Activated CD8-positive, alpha-beta memory T cell treated with anti-CD3 and anti-CD28 coated beads for 24 hours (primary cell): ENCODE measurements around the gene IFNGR2.
A peak's percentile ranks its signal among the peaks of the same experiment; 100 is the strongest.

Source experiments
- DNase-seq: peaks from one replicate; pipeline ENCODE4 v3.0.0-alpha.2; 2020

Gene IFNGR2

GRCh38 chr21:33443194-33443593 lies 40.0 kb downstream of the IFNGR2 start:
- peak; percentile 32 for DNase-seq

DNA sequence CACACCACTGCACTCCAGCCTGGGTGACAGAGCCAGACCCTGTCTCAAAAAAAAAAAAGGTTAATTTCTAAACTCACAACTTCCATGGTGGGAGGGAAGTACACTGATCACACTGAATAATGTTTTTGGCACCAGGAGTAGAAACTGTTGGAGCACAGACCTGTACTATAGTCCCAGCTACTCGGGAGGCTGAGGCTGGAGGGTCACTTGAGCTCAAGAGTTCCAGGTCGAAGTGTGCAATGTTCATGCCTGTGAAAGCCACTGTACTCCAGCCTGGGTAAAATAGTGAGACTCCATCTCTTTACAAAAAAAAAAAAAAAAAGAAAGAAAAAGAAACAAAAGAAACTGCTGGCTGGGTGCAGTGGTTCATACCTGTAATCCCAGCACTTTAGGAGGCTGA lies 41.3 kb downstream of the IFNGR2 start:
- DNase-seq, result no peak

DNA sequence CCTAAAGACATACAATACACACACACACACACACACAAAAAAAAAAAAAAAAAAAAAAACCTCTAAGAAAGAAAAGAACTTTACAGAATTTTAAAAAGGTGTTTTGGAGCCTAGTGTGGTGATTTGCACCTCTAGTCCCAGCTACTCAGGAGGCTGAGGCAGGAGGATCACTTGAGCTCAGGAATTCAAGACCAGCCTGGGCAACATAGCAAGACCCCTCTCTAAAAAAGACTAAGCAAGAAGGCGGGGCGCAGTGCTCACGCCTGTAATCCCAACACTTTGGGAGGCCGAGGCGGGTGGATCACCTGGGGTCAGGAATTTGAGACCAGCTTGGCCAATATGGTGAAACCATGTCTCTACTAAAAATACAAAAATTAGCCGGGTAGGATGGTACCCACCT lies 43.4 kb downstream of the IFNGR2 start:
- peak; percentile 26 for DNase-seq

DNA sequence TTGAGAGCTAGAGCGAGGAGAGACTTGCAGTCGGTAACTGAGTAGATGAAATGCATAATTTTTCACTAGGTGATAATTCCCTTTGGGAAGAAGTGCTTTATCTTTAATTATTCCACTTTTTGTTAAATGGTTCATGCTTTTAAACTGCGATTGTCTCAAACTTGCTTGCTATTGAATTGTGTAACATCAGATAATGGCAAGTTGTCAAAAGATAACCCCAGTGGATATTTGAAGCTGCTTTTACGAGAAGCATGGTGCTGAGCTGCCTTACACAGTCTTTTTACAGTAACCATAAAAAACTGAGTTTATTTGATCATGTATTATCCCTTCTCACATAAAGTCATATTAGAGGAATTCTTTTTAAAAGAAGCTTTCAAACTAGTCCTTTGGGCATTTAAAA lies 46.4 kb downstream of the IFNGR2 start:
- DNase-seq, result no peak

DNA sequence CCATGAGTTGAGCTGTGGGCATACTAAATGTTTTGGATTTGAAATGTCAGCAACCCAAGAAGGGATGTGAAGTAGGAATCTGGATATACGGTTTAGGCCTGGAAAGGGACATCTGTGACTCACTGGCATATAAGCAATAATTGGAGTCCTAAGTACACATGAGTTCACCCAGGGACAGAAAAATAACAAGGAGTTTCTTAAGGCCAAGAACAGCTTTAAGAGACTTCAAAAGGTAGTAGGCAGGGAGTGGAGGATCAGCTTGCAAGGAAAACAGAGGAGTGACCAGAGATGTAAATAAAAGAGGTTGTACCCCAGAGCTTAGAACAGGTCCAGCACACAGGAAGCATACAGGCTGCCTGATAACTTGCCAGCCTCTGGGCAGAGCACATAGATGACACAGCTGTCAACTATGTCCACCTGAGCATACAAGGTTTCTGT lies 48.4 kb downstream of the IFNGR2 start:
- DNase-seq, result peak; percentile 4

DNA sequence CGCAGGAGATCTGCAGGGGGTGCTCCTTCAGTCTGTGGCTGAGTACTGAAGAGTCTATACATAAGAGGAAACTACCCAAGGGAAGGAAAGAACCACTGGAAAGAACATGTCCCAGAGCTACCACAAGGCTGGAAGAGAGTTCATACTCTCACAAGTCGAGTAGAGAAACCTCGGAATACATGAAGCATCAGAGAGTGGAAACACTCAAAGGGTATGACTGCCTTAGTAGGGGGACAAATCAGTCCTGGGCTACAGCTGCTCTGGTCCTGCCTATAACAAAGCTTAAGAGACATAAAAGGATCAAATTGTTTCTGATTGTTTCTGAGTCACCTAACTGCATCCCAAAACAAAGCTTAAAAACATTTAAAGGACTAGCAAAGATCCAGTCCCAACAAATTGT lies 49.1 kb downstream of the IFNGR2 start:
- peak; percentile 7 for DNase-seq

DNA sequence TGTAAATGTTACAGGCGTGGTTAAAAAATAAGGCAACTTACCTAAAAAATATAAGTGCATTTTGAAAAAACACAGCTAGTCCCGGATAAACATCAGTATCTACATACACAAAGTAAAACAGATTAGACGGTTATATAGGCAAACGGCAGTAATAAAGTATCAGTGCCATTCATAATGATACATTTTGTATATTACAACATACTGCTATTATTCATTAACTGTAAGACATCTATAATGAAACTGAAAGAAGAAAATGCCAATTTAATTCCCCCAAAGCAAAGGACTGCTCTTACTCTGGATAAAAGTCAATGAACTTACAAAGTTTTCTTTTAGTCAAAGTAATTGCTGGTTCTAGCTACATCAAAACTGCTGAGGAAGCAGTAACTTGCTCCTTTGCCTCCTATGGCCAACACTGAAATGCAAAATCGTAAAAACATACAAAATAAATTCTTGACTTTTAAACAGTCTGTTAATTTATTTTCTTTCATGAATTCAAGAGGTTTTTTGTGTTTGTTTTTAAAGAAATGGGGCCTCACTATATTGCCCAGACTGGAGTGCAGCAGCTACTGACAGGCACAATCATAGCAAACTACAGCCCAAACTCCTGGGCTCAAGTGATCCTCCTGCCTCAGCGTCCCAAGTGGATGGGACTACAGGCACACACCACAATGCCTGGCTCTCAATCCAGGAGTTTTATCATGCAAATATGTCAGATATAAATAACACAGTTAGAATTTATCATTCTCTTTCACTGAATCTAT lies 52.7 kb downstream of the IFNGR2 start:
- DNase-seq, result peak; percentile 3

GRCh38 chr21:33458861-33459260 lies 55.6 kb downstream of the IFNGR2 start:
- peak; percentile 3 for DNase-seq

GRCh38 chr21:33461538-33462250 lies 58.5 kb downstream of the IFNGR2 start:
- peak; percentile 24 for DNase-seq

- peak; percentile 24 for DNase-seq
Observed at GRCh38 chr21:33469183-33469582, 66.0 kb downstream of the IFNGR2 start.

DNA sequence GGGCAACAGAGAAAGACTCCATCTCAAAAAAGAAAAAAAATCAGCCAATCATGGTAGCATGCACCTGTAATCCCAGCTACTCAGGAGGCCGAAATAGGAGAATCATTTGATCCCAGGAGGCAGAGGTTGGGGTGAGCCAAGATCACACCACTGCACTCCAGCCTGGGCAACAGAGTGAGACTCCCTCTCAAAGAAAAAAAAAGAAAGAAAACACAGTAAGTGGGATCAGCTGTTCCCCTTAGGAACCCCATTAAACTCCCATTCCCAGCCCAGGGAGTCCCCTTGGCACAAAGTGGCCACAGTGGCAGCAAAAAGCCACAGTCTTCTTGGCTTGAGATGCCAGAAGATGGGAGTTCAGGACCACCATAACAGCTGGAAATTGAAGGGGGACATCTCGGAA lies 67.5 kb downstream of the IFNGR2 start:
- DNase-seq, result peak; percentile 9

DNA sequence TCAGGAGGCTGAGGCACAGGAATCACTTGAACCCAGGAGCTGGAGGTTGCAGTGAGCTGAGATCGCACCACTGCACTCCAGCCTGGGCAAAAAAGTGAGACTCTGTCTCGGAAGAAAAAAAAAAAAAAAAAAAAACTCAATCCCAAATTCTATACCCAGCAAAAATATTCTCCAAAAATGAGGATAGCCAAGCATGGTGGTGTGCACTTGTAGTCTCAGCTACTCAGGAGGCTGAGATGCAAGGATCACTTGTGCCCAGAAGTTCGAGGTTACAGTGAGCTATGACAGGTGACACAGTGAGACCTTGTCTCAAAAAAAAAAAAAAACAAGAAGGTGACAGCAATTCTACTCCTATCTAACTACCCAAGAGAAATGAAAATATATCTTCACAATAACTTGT lies 70.1 kb downstream of the IFNGR2 start:
- no peak for DNase-seq

GRCh38 chr21:33477066-33477465 lies 73.9 kb downstream of the IFNGR2 start:
- DNase-seq, result peak; percentile 24

DNA sequence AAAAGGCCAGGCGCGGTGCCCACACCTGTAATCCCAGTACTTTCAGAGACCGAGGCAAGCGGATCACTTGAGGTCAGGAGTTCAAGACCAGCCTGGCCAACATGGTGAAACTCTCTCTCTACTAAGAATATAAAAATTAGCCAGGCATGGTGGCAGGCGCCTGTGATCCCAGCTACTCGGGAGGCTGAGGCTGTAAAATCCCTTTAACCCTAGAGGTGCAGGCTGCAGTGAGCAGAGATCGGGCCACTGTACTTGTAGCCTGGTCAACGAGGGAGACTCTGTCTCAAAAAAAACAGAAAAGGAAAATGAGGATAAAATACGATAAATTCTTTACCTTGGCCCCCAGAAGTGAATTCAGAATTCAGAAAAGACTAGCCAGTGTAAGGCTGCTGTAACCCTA lies 75.0 kb downstream of the IFNGR2 start:
- peak; percentile 52 for DNase-seq

DNA sequence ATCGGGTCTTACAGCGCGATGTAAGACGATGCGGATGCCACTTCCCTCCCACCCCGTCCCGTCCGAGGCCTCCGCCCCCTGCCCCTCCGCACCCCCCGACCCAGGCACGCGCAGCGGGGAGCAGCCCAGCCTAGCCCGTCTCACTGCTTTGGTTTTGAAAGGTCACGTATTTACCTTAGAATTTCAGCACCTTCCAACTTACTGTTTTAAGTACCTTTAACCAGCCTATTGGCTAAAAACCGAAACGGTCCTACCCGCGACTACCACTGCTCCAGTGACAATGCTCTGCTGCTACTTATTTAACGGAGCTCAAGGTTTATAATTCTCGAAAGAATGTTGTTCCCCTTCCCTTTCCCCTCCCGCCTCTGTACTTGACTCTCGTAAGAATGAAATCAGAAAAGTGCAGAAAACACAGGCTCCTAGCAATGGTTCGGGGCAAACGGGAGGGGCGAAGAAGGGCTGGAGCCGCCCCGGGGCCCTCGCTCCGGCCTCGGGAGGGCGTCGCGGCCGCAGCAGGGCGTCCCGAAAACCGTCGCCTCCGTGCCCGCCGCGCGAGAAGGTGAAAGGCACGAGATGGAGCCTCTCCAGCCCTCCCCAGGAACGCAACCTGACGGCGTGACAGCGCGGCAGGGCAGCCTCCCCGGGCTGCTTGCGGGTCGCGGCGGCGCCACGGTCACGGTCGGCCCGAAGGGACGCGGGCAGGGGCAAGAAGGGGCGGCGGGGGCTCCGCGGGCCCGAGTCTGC lies 75.9 kb downstream of the IFNGR2 start:
- no peak for DNase-seq

DNA sequence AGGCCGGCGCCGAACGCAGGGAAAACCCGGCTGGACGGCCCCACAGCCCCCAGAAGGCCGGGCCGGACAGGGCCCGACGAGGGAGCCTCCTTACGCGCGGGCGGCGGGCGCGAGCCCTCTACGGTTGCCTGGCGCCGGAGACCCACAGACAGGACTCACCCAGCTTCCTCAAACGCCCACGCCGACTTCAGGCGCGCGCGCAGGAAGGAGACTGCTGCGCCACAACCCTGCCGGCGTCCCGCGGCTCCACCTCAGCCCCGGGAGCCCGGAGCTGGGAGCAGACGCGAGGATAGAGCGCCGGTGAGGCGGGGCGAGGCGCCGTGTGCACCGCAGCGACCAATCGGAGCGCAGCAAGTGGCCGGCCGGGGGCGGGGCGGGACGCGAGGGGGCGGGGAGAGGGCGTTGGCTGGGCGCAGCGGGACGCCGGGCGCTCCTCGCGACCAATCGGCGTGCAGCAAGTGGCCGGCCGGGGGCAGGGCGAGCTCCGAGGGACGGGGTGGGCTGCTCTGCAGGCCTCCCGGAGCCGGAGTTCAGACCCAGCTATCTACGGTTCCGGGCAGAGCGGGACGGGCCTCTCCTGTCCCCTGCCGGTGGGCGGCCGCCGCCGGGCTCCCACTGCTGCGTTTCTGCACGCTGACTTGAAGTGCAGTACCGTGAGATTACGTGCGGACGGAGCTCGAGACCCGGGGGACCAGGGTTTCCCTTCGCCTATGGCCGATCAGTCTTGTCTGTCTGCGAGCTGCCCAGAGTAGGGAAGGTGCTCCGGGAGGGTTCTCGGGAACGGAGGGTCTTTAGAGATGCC lies 76.7 kb downstream of the IFNGR2 start, which contains the start of gene TMEM50B:
Gene TMEM50B, minus strand, starts transcription at position 296 of the 802 bp plus-strand sequence. CDS start 11,089 bp downstream, outside the sequence.
- DNase-seq, result peak; percentile 97

- peak; percentile 42 for DNase-seq
Observed at GRCh38 chr21:33480481-33481103, 77.4 kb downstream of the IFNGR2 start.

GRCh38 chr21:33481314-33481943 lies 78.2 kb downstream of the IFNGR2 start:
- DNase-seq, result peak; percentile 52
